ENCODE results near the gene PTPRG.

Gene PTPRG

DNA sequence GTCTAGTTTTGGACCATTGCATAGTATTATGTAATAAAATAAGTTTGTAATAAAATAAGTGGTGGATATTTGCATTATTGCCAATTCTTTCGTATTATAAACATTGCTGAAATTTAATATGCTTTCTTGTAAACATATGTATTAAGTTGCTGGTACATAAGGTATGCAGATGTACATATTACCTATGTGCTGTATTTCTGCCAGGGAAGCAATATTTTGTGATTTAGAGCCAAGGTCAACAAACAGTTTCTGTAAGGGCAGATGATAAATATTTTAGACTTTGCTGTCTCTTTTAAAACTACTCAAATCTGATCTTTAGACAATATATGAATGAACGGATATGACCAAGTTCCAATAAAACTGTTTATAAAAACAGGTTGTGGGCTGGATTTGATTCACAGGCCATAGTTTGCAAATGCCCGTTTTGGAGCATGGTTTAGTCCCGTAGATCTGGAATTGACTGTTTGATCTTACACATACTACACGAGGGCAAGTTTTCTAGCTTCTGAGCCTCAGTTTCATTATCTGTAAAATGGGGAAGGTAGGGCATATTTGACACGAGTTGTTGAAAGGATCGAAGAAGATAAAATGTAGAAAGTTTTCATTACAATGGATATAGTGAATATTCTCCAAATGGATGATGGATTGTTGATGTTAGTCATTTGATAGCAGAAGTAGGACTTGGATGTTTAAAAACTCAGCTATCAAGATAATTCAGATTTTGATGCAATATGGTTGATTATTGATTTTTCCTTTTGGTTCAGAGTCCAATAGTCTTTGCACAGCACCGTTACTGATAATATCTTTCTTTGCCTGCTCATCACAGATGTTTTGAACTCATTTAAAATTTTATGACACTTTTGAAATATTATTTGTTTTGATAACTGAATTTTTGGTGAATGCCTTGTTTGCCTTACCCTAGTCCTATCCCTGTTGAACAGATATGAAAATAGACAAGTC lies 417.4 kb downstream of the PTPRG start:
- DNase-seq: no peak

DNA sequence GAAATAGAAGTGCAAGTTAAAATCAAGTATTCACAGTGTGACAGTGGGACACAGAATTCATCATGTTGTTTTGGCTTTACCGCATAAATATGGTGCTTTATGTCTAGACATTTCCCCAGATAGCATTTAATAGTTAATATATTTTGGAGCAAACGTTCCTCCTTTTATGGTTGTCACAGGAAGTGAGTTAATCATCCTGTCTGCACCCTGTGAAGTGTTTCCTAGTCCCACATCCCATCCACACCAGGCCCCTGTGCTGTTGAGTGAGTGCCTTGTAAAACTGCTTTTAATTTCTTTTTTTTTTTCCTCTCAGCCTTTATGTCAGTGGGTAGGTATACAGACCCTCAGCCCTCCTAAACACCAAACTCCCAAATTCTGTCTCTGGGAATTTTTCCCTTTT lies 418.3 kb downstream of the PTPRG start:
- DNase-seq: no peak

DNA sequence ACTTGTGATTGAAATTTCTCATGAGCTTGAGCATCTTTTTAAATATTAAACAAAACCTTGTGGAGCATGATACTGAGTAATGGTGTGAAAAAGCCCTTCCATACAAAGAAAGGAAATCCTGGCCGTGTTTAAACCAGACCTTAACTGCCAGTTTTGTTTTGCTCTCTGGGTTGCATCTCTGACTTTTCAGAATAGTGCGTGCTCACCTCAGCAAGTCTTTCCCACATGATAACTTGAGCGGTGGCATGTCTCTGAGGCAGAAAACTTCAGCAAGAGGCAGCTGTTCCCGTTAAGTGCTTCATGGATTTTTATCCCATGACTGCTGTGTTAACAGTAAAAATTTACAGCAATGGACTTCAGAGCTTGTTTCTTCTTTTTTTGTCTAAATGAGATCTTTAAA lies 418.7 kb downstream of the PTPRG start:
- no peak for DNase-seq

DNA sequence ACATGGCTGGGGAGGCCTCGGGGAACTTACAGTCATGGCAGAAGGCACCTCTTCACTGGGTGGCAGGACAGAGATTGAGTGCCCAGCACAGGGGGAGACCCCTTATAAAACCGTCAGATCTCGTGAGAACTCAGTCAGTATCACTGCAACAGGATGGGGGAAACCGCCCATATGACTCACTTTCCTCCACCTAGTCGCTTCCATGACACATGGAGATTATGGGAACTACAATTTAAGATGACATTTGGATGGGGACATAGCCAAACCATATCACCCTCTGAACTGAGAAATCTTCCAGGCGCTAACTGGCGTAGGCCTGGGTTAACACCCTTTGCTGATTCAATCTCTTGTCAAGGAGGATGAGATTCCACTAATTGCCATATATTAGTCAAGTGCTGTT lies 419.7 kb downstream of the PTPRG start:
- no peak for DNase-seq

DNA sequence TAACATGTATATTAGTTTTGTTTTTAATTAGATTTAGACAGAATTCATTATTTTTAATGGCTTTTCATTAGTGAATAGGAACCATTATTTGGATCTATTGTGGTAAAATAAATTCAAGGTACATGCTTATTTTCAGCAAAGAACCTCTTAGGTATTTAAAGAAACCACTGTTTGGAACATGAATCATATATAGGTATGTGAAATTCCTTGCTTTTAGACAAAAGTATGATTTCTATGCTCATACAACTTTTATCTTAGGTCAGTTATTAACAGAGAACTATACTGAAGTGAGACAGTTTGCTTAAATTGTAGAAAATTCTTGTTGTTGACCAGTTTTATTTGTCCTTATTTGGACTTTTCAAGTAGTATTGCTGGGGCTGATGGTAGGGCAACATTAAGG lies 422.1 kb downstream of the PTPRG start:
- DNase-seq: no peak

DNA sequence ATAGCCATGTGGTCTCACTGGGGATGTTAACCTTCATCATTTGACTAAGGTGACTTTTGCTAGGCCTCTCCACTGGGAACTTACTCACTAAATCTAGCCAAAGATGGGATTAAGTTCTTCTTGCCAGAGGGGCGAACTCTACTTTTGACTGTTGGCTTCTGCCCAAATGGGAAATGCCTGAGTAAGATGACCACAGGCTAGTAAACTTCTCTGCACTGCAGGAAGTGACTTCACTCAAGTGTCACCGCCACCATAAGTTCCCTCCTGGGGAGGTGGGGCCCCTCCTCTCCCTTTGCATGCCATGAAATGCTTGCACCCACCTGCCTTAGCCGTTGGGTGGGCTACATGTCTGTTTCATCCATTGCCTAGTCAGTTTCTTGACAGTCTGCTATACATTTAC lies 423.6 kb downstream of the PTPRG start:
- DNase-seq: no peak

DNA sequence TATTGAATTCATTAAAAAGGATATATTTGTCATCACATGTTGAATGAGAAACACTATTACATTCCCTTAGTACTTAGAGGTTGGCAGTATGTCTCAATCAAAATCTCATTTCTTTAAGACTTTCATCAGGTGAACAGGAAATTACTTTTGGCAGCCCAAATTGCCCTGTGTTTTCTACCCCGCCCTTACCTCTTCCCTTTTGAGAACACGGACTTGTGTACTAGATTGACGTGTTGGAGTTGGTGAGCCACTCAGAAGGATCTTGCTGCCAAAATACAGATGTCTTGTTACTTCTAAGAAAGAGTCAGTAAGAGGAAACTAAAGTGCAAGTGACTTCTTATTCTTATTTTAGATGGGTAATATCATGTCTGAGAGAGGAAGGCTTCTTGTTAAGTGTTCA lies 425.1 kb downstream of the PTPRG start:
- no peak for DNase-seq

DNA sequence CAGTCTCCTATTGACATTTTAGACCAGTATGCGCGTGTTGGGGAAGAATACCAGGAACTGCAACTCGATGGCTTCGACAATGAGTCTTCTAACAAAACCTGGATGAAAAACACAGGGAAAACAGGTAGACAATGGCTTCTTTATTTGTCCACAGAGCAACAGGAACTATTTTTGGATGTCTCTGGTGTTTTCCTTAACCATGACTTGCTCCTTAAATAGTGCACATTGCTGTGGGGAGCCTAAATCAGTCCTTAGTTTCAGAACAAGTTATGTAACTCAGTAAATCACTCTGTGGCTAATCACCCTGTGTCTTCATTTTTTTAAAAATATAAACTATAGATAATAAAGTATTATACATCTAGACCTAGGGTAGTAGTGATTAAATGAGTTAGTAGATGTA lies 428.3 kb downstream of the PTPRG start:
- no peak for DNase-seq

DNA sequence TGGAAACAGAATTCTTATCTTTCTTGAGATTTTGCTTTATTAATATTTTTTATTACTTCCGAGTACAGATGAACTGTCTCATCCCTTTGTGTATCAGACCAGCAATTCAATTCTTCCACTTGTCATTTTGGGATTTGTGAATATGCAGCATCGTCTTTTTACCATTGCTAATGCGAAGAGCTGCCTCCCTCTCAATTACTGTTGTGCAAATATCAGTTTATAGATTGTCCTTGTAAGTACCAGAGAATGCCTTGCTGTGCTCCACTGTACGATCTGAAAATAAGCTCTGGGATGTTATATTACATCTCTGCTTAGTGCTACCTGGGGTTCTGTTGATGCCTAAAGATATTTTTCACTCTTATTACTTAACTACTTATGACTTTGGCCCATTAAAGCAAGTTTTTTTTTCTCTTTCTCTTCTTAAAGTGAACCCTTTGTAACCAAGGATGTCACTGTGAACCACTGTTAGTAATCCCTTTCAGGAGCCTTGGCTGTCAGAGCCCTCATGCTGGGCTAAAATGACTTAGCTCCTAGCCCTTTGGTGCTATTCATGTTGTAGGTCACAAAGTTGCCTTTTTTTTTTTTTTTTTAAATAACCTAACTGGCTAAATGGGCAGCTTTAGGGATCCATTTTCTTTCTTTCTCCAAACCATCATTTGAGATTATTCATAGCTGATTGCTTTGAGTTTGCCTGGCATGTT lies 429.1 kb downstream of the PTPRG start:
- no peak for DNase-seq

DNA sequence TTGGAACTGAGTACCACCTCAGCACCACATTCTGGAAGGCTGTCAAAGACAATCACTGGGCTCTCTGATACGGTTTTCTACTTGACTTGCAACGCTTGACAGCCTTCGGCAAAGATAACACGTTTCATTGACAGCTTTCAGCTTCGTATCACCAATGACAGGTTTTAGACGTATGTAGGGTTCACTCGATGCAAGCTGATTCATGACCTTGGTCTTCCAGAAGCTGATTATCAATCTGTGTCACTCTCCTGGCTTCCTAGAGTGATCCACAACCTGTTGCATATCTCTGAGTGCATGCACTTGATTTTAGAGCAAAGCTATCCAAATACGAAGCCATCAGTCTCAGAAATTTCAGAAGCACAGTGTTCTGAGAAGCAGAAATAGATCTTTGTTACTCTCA lies 430.3 kb downstream of the PTPRG start:
- DNase-seq: no peak

DNA sequence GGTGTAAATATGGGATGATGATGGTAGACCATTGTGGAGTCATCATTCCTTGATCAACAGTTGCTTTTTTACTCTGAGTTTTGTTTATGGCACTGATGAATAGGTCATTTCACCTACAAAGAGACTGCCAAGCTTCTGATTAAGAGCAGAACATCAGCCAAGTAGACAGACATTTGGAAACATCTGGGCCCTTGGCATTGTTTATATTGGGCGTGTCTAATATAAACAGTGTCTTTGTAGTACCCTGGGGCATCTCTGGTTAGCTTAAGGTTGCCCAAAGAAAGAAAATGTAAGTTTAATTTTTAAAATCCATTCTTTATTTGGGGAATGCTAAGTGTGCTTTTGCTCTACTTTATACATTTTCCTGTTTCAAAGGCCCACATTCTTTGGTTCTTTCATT lies 435.0 kb downstream of the PTPRG start:
- DNase-seq: no peak

DNA sequence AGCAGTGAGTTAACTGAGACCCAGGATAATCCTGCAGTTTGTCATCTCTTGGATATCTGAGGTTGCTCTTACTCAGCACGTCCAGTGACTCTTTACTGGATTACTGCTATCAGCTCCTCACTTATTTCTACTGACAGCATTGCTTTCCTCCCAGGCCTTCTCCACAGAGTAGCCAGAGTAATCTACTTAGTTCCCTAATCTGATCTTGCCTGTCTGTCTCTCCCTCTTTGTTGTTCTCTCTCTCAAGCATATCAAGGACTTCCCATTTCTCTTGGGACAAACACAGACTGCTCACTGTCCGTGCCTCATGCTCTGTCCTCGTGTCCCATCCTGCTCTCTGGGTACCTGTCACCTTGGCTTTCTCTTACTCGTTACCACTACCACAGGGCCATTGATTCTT lies 435.7 kb downstream of the PTPRG start:
- DNase-seq: no peak

DNA sequence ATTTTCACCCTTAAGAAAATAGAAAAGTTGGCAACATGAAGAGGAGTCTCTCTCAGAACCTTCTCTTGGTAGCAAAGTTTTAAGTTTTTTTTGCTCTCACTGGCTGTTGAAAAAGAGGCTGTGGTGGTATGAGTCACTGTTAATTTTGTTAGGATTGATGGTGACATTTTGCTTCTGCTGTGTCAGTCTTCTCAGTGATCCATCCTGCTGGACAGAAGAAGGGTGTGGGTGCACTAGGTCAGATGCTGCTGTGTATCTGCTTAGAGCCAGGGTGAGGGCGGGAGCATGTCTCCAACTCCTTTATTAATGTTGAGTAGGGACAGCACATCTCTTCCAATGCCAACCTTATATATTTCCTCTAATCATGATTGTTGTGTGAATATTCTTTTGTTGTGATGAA lies 442.5 kb downstream of the PTPRG start:
- no peak for DNase-seq

DNA sequence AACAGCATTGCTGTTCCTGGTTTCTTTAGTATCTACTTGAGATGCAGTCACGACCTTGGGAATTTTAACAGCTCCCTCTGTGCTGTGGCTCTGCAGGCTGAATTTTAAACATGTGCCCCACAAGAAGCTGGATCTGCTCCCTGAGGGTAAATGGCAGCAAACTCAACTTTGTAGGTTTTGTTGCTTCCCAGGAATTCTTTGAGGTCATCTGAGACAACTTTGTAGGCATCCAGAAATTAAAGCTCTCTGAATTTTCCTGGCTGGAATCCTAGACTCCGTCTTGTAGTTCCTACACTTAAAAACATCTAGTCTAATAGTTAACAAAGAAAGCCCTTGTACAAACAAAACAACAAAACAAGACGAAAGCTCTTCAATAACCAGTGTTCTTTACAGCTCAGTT lies 445.7 kb downstream of the PTPRG start:
- DNase-seq: no peak

DNA sequence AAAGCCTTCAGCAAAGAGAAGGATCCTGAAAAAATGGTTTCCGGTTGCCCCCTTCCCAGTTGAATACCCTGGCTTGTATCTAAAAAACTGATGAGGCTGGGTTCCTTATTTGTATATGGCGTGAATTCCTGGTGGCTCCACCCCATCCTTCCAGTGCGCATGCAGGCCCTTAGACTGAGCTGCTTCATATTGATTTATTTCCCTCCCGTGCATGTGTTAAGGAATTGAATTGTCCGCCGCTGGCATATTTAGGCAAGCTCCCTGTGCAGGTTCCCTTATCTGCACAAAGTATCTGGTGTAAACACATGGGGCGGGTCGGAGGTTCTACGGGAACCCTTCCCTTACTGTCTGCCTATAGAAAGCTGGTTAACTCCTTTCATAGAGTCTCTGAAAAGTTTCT lies 449.6 kb downstream of the PTPRG start:
- DNase-seq: no peak

DNA sequence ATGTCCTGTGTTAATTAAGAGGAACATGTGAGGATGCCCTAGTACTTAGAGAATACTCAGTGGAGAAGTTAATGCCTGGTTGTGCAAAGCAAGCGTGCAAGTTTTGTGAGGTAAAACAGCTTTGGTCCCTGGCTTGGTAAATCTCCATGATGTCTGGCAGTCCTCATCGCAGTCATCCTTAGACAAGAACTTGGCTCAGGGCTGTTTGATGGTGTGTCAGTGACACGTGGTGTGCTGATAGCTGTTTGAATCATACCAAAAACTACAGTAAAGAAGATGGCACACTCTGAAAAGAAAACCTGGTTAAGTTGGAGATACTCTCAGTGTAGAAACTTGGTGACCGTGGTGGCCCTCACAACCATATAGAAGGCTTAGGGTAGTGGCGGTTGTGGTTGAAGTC lies 450.3 kb downstream of the PTPRG start:
- DNase-seq: no peak

DNA sequence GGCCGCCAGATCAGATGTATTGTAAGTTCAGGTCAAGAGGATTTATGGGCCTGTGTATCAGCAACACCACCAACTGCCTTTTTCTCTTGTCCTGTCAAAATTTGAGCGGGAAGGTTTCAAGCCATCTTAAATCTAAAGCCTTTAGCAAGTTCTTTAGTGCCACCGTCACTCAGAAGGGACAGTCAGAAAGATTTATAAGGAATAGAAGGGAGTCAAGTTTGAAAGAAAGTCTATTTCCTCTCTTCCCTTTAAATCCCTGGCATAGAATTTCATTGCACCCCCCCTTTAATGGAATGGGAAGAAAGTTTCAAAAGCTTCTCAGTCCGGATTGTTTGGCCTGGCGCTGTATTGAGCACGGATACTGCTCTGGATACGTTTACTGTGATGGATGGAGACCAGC lies 452.6 kb downstream of the PTPRG start:
- DNase-seq: no peak

DNA sequence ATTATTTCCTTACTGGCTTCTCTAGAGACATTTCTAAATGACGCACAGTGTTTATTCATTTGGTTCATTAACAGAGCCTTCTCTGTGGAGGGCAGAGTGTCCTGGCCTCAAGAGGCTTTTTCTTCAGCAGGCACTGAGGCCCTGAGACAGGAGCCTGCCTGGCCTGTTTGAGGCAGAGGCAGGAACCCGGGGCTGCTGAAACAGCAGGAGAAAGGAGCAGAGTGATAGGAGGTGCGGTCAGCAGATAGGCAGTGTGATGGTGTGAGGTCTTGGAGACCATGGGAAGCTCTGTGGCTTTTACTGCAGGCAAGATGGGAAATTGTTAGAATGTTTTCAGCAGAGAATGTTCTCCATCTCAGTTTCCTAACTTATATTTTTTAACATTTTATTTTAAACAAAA lies 453.7 kb downstream of the PTPRG start:
- DNase-seq: no peak

DNA sequence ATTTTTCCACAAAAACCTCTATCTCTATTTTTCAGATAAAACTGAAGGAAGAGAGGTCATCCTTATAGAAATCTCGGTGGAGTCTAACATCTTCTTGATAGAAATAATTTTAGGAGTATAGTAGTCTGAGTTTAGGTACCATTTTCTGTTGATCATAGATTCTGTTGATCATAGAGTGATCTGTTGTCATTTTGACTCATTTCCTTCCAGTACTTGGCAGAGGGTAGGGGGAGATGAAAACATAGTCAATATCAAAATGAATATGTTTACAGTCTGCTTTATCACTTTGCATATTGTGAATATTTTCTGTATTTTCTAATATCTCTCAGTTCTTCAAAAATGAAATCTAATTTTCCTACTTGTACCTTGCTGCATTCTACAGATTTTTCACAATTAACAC lies 458.5 kb downstream of the PTPRG start:
- no peak for DNase-seq

DNA sequence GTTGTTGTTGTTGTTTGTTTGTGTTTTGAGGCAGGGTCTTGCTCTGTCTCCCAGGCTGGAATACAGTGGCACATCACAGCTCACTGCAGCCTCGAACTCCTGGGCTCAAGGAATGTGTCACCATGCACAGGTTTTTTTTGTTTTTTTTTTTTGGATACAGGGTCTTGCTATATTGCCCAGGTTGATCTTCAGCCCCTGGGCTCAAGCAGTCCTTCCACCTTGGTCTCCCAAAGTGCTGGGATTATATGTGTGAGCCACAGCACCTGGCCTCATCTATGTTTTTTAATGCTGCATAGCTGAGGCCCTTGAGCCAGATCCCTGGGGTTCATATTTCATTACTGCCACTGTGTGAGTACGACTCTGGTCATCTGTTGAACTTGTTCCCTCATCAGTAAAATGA lies 459.3 kb downstream of the PTPRG start:
- no peak for DNase-seq

DNA sequence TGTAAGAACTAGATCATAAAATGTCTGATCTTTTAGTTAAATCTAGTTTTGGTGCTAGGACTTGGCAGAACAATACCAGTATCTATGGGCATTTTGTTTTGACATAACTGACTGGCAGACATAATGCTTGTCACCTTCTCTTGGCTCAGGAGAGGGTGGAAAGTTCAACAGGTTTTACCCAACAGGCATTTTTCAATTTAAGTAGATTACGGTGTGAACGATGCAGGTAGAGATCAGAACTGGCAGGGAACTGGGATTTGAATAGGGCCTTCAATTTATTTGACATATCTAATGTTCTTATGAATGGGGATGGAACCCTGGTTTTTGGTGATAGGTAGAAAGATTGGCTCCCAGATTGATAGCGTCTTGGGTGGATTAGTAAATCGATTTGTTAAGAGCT lies 460.9 kb downstream of the PTPRG start:
- no peak for DNase-seq

DNA sequence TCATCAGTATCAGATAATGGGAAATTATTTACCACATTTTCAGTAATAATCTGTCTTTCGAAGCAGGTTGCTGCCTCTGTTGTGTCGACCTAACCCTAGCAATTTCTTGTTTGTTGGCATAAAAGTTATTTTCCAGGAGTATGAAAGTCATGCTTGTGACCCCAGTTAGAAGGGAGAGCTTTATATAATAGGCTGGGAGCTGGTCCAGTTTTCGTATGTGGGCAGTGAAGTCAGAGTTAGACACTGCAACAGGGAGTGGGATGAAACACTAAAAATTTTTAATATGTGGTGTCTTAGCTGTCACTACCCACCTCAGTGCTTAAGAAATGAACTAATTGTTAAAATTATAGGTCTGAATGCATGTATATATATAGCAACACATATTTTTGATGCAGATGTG lies 463.5 kb downstream of the PTPRG start:
- DNase-seq: no peak

DNA sequence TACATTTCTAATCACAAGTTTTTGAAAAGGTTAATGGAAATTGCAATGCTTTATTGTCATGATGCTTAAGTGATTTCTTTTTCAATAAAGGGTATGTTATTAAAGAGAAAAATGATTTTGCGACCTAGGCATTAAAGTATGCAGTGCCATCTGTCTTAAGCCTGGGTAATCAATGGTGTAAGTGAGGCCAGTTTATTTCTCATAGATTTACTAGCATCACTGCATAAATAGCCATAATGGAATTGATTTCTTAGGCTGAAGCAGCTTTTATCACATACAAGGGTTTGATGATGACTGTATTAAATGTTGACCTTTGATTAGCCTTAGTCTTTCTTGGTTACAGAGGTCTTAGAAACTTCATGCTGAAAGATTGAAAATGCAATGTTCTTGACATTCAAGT lies 464.5 kb downstream of the PTPRG start:
- no peak for DNase-seq

DNA sequence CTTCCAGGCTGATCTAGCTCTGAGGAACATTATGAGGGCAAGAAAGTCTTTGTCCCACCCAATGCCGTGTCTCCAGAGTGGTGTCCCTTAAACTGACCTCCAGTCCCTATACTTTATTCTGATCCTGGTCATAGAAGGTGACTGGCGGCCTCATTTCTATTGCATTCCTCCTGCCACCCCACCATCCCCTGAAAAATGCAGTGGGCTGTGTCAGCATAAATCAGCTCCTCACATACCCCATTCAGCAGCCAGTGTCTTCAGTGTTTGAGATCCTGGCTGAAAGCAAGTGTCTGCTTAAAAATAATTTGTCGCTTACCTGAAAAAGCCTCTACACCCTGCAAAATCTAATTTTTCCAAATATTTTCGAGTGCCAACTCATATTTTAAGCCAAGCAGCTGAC lies 465.9 kb downstream of the PTPRG start:
- DNase-seq: no peak

DNA sequence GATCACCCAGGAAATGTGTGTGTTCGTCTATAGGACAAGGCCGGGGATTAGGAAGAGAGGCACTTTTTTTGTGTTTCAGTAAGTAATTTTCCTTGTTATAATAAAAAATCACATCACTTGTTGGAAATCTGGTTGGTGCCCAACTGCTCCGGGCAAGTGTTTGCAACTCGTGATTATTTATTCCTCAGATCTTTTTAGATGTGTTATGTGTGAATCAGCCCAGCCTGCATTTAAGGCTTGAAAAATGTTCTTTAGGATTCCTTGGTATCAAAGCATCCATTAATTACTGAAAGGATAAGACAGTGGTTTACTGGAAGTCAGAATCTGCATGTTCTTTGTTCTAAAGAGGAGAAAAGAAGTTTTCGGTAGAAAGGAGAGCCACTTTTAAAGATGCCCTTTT lies 466.4 kb downstream of the PTPRG start:
- no peak for DNase-seq
